ENCODE measurements around the gene CDK13. TPM values are rescaled to one million over a fixed set of nuclear protein-coding genes. Genes with fewer than 3 reads are reported as not detected.
A peak's percentile ranks its signal among the peaks of the same experiment; 100 is the strongest.

CDK13 gene
- total RNA-seq, 4 donors from 2014 or later, result 50.9 to 73.5 (median 63.5) TPM

DNA sequence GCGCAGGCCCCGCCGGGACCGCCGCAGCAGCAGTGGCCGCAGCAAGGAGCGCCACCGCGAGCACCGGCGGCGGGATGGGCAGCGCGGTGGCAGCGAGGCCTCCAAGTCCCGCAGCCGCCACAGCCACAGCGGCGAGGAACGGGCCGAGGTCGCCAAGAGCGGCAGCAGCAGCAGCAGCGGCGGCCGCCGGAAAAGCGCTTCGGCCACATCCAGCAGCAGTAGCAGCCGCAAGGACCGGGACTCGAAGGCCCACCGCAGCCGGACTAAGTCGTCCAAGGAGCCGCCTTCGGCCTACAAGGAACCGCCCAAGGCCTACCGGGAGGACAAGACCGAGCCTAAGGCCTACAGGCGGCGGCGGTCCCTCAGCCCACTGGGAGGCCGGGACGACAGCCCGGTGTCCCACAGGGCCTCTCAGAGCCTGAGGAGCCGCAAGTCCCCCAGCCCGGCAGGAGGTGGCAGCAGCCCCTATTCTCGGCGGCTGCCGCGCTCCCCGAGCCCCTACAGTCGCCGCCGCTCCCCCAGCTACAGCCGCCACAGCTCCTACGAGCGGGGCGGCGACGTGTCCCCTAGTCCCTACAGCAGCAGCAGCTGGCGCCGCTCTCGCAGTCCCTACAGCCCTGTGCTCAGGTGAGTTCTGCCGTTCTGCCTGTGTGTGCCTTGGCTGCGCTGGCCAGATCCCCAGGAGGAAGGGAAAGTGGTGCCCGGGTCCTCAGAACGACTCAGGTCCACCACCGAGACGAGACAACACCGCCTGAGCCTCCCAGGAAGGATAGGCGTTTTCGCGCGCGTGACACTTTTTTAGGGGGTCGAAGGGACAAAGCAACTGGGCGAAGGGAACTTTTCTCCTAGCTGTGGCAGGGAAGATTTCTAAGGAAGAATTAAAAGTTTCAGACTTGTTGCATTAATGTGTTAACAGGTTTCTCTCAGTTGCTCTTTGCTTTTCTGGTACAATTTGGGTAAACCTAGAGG, 1.5 kb downstream of the CDK13 start:
- H3K4me3 ChIP-seq, result peak overlapping the region; percentile 74 to 96 (median 92)
- 0% methylated on average over 17 of the region's 79 CpGs for whole genome bisulfite sequencing
- intact Hi-C loops (cut with DNase I), result loop anchor here (2.0 to 5.0 kb wide), 3 partner anchors 101 to 329 kb away; partner anchors contain the start of genes MPLKIP, RALA and SUGCT

DNA sequence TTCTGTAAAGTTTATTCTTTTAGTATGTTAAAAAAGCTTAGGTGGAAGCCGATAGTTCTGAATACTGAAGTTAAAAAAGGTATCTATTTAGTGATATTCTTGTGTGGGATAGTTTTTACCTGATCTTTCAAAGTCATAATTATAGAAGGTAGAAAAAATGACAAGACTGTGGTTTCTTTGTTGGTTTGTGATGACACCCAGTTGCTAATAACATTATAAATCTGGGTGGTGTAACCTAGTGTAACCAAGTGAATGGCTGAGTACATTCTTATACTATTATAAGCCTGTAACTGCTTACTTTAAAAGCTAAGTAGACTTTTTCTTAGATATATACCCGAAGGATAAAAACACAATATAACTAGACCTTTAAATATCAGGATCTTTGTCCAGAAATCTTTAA, 2.3 kb downstream of the CDK13 start:
- Histone ChIP-seq H3K36me3 (no peaks in the 10 kb centered on the region), H3K9me3 (no peaks in the 10 kb centered on the region), H3K4me3 (peak overlapping the region; percentile 74 to 96 (median 92)), H3K27me3 (no peaks in the 10 kb centered on the region), H3K4me1 (peaks cover 38 to 63% (median 55%) of the 10 kb centered on the region in 4 donors), H3K27ac (replicated peaks in 1 of 4) (peak overlapping the region; percentile 97 to 99 (median 98))
- 3% methylated on average over 2 of the region's 2 CpGs for WGBS
- DNase-seq (ENCODE audit: extremely low spot score), result no peak
- TF ChIP-seq POLR2AphosphoS5 (IDR thresholded peaks at IDR 0.05) (no peak), EP300 (IDR thresholded peaks at IDR 0.05) (no peak), POLR2A (IDR thresholded peaks at IDR 0.05; ENCODE audit: low read depth) (no peak)
- TF ChIP-seq, protein P1, sequence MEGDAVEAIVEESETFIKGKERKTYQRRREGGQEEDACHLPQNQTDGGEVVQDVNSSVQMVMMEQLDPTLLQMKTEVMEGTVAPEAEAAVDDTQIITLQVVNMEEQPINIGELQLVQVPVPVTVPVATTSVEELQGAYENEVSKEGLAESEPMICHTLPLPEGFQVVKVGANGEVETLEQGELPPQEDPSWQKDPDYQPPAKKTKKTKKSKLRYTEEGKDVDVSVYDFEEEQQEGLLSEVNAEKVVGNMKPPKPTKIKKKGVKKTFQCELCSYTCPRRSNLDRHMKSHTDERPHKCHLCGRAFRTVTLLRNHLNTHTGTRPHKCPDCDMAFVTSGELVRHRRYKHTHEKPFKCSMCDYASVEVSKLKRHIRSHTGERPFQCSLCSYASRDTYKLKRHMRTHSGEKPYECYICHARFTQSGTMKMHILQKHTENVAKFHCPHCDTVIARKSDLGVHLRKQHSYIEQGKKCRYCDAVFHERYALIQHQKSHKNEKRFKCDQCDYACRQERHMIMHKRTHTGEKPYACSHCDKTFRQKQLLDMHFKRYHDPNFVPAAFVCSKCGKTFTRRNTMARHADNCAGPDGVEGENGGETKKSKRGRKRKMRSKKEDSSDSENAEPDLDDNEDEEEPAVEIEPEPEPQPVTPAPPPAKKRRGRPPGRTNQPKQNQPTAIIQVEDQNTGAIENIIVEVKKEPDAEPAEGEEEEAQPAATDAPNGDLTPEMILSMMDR (IDR thresholded peaks at IDR 0.05), result no peak
- intact Hi-C loops (cut with DNase I), result loop anchor here (5.0 kb wide), 2 partner anchors 100 to 330 kb away; partner anchors contain the start of gene RALA

More for the DNA sequence above, 1.5 kb downstream of the CDK13 start:
- Histone ChIP-seq H3K27ac (replicated peaks in 1 of 4) (peak overlapping the region; percentile 97 to 99 (median 98)), H3K9me3 (no peaks in the 10 kb centered on the region), H3K27me3 (no peaks in the 10 kb centered on the region), H3K4me1 (peaks cover 33 to 55% (median 47%) of the 10 kb centered on the region in 4 donors), H3K36me3 (no peaks in the 10 kb centered on the region)
- peak; percentile 92 for DNase-seq (ENCODE audit: extremely low spot score)
- TF ChIP-seq POLR2AphosphoS5 (IDR thresholded peaks at IDR 0.05), result peak in 1 of 2 donors; percentile 20
- TF ChIP-seq, protein P1 (IDR thresholded peaks at IDR 0.05), result peak in 2 of 3 experiments; percentile 42 to 51
- TF ChIP-seq POLR2A (IDR thresholded peaks at IDR 0.05; ENCODE audit: low read depth), result no peak

DNA sequence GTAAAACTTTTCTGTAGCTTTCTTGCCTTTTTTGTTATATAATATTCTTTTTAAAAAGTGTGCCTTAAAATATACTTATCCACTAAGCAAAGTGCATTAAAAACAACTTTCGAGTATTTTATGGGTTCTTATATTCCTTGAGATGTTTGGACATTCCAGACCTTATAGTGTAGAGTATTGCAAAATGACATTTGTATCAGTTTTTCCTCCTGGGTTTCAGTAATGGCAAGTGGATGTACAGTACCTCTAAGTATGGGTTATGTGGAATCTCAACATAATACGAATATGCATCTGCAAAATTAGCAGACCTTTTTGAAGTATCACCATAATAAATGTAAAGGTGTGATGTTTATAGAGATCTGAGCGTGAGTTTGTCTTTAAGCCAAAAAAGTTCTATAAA, 2.7 kb downstream of the CDK13 start:
- intact Hi-C loops (cut with DNase I), result loop anchor here (5.0 kb wide), 2 partner anchors 99 to 331 kb away; partner anchors contain the start of gene RALA
- no peaks in the 10 kb centered on the region for H3K27me3 ChIP-seq
- TF ChIP-seq EP300 (IDR thresholded peaks at IDR 0.05), result no peak
- DNase-seq (ENCODE audit: extremely low spot score), result no peak
- H3K9me3 ChIP-seq, result no peaks in the 10 kb centered on the region
- peaks cover 39 to 65% (median 59%) of the 10 kb centered on the region in 4 donors for H3K4me1 ChIP-seq
- H3K4me3 ChIP-seq, result peak overlapping the region; percentile 74 to 96 (median 92)
- H3K36me3 ChIP-seq, result no peaks in the 10 kb centered on the region
- H3K27ac ChIP-seq (replicated peaks in 1 of 4), result peak overlapping the region; percentile 97 to 99 (median 98)
- 8% methylated on average over 3 of the region's 3 CpGs for WGBS

DNA sequence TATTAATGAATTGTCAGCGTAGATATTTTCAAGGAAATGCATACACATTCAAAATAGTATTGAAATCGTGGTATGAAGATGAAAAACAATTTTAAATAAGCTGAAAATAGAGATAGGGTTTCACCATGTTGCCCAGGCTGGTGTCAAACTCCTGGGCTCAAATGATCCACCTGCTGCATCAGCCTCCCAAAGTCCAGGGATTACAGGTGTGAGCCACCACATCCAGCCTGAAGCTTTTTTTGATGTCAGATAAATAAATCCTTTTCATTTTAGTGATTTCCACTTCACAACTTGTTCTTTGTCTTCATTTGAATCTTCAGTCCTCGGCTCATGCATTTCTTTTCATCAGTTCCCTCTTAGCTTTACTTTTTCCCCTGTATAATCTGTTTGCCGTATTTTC, 4.6 kb downstream of the CDK13 start:
- no peak overlapping the region for H3K27ac ChIP-seq (replicated peaks in 1 of 4)
- H3K4me3 ChIP-seq, result no peak overlapping the region
- H3K4me1 ChIP-seq, result peaks cover 44 to 74% (median 69%) of the 10 kb centered on the region in 4 donors
- no peaks in the 10 kb centered on the region for H3K9me3 ChIP-seq
- WGBS, result 85% methylated on average over 4 of the region's 4 CpGs
- TF ChIP-seq POLR2A (IDR thresholded peaks at IDR 0.05; ENCODE audit: low read depth) (no peak), POLR2AphosphoS5 (IDR thresholded peaks at IDR 0.05) (no peak), EP300 (IDR thresholded peaks at IDR 0.05) (no peak)
- TF ChIP-seq, protein P1 (IDR thresholded peaks at IDR 0.05), result no peak
- H3K27me3 ChIP-seq, result no peaks in the 10 kb centered on the region
- H3K36me3 ChIP-seq, result peaks cover 0 to 3% (median 0%) of the 10 kb centered on the region in 4 donors
- no peak for DNase-seq (ENCODE audit: extremely low spot score)
- intact Hi-C loops (cut with DNase I), result loop anchor here (5.0 kb wide), 2 partner anchors 98 to 332 kb away; partner anchors contain the start of gene RALA

DNA sequence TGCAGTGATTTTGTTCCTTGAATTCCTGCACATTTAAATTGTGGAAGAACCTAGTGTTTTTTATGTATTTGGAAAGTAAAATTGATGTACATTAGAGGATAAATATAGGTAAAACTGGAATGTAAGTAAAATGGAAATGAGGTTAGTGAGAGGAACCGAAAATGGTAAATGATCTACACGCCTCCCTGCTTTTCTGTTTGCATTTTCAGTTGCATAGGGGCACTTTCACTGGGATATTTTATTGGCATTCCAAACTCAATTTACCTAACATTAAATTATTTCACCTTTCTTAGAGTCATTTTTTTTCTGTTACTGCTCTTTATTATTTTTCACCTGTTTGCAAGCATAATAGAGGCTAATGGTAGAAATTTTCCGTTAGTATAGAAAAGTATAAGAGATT, 8.0 kb downstream of the CDK13 start:
- H3K27ac ChIP-seq (replicated peaks in 1 of 4), result no peak overlapping the region
- H3K4me1 ChIP-seq, result peaks cover 48 to 81% (median 71%) of the 10 kb centered on the region in 4 donors
- H3K36me3 ChIP-seq, result peaks cover 0 to 3% (median 0%) of the 10 kb centered on the region in 4 donors
- WGBS, result 83% methylated on average over 3 of the region's 3 CpGs
- no peaks in the 10 kb centered on the region for H3K9me3 ChIP-seq
- intact Hi-C loops (cut with DNase I), result no loop called here
- H3K27me3 ChIP-seq, result no peaks in the 10 kb centered on the region
- TF ChIP-seq EP300 (IDR thresholded peaks at IDR 0.05) (no peak), POLR2AphosphoS5 (IDR thresholded peaks at IDR 0.05) (no peak), POLR2A (IDR thresholded peaks at IDR 0.05; ENCODE audit: low read depth) (no peak)
- TF ChIP-seq, protein P1 (IDR thresholded peaks at IDR 0.05), result no peak
- no peak overlapping the region for H3K4me3 ChIP-seq
- no peak for DNase-seq (ENCODE audit: extremely low spot score)
